GM10847 (cell line): ENCODE data around the gene RAB20.

Experiments used
- POLR2A ChIP-seq: IDR thresholded peaks from 2 replicates; pipeline ENCODE4 v1.6.1; 2011; ENCODE audit not compliant: insufficient read length; ENCODE audit errors: extremely low read depth

The RAB20 gene

GRCh38 chr13:110501188-110501587 lies 60.3 kb downstream of the RAB20 start:
- no peak for TF ChIP-seq POLR2A

GRCh38 chr13:110500341-110500740 lies 61.2 kb downstream of the RAB20 start:
- TF ChIP-seq POLR2A = no peak

- TF ChIP-seq POLR2A = no peak
Observed at GRCh38 chr13:110499621-110500281, 61.8 kb downstream of the RAB20 start.

GRCh38 chr13:110498765-110499164 lies 62.8 kb downstream of the RAB20 start:
- TF ChIP-seq POLR2A = no peak

GRCh38 chr13:110498327-110498726 lies 63.2 kb downstream of the RAB20 start:
- no peak for TF ChIP-seq POLR2A

GRCh38 chr13:110497003-110497402 lies 64.5 kb downstream of the RAB20 start:
- TF ChIP-seq POLR2A = no peak

- TF ChIP-seq POLR2A = no peak
Observed at GRCh38 chr13:110496281-110496680, 65.2 kb downstream of the RAB20 start.

GRCh38 chr13:110495881-110496280 lies 65.6 kb downstream of the RAB20 start:
- TF ChIP-seq POLR2A = no peak

- TF ChIP-seq POLR2A = no peak
Observed at GRCh38 chr13:110495376-110495775, 66.1 kb downstream of the RAB20 start.

- no peak for TF ChIP-seq POLR2A
Observed at GRCh38 chr13:110493613-110494012, 67.9 kb downstream of the RAB20 start.

- no peak for TF ChIP-seq POLR2A
Observed at GRCh38 chr13:110492679-110493593, 68.6 kb downstream of the RAB20 start.

GRCh38 chr13:110491869-110492678 lies 69.4 kb downstream of the RAB20 start:
- TF ChIP-seq POLR2A = no peak

- no peak for TF ChIP-seq POLR2A
Observed at GRCh38 chr13:110490009-110490770, 71.3 kb downstream of the RAB20 start.

- TF ChIP-seq POLR2A = no peak
Observed at GRCh38 chr13:110486061-110486715, 75.3 kb downstream of the RAB20 start.

GRCh38 chr13:110485604-110486003 lies 75.9 kb downstream of the RAB20 start:
- no peak for TF ChIP-seq POLR2A
